Endometrium (tissue), 2 donors: ENCODE measurements around the gene TAB2.

Experiments
- FAIRE-seq: peaks from 2 replicates; lab custom pipeline; 2012; peaks lifted over from hg19 to GRCh38; lab: Jason Lieb, UNC
- donor health status: control.
- donor health status: control.

Gene TAB2, protein sequence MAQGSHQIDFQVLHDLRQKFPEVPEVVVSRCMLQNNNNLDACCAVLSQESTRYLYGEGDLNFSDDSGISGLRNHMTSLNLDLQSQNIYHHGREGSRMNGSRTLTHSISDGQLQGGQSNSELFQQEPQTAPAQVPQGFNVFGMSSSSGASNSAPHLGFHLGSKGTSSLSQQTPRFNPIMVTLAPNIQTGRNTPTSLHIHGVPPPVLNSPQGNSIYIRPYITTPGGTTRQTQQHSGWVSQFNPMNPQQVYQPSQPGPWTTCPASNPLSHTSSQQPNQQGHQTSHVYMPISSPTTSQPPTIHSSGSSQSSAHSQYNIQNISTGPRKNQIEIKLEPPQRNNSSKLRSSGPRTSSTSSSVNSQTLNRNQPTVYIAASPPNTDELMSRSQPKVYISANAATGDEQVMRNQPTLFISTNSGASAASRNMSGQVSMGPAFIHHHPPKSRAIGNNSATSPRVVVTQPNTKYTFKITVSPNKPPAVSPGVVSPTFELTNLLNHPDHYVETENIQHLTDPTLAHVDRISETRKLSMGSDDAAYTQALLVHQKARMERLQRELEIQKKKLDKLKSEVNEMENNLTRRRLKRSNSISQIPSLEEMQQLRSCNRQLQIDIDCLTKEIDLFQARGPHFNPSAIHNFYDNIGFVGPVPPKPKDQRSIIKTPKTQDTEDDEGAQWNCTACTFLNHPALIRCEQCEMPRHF

DNA sequence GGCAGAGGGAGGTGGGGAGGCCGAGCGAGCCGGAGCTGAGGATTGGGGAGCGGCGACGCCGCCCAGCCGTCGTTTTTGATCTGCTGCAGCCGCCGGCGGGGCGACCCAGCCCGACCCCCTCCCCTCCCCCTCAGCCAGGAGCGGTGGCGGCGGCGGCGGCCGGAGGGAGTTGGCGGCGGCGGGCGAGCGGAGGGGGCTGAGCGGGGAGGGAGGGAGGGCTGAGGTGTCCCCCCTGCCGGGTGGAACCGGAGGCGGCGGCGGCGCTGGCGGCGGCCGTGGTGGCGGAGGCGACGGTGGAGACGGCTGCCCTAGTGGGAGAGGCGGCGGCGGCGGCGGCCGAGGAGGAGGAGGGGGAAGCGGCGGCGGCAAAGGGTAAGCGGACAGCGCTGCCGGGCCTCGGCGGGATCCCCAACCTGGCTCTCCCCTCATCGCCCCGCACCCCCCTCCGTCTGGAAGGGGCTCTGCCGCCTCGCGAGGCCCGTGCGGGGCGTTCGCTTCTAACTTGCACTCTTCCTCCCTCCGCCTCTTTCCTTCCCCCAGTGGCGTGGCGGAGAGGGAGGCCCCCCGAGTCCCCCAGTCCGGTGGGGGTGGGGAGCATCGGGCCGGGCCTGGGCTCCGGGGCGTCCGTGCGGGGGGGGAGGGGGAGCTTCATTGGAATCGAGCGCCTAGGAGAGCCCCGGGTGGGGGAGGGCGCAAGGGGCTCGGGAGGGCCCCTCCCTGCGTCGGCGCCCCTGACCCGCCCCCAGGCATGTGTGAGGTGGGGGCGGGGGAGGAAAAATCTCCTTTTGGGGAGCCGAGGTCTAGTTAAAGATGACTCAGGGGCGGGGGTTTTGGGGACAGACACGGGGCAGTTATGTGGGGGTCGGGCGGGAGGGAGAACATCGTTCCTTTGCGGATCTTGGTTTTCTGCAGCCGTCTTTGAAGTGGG lies at the start of gene TAB2:
Gene TAB2, plus strand, starts transcription at position 69 of the 928 bp plus-strand sequence. CDS start 52,286 bp downstream, outside the sequence.
- no peak for FAIRE-seq

DNA sequence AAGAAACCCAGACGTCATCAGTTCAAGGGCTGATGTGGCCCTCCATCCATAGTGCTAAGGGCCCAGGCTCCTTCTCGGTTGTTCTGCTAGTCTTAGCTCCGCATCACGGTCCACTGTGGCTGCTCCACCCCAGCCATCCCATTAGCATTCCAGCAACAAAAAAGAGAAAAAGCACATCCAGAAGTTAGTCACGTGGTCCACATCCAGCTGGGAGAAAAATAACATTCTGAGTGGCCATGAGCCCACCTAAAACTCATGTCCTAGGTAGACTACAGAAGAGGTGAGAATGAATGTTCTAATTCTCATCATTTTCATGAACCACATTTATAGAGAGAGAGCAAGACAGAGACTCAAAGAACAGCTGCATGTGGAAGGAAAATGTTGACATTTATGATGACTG lies 49.4 kb upstream of the TAB2 start:
- FAIRE-seq = no peak

DNA sequence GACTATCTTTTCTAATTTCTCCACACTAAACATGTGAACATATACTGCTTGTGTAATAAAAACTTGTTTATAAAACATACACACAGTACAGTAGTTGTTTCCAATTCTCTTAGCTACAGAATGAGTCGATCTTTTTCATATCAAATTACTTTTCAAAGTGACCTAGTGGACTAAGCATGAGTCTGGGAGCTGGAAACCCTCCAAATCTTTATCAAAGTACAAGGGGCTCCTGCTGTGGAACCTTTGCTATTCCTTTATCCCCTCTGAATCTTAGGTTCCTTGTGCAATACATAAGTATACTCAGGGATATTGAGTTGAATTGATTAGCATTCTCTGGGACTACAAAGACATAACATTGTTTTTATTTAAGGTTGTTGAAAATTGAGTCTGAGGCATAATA lies 48.7 kb upstream of the TAB2 start:
- FAIRE-seq = no peak

DNA sequence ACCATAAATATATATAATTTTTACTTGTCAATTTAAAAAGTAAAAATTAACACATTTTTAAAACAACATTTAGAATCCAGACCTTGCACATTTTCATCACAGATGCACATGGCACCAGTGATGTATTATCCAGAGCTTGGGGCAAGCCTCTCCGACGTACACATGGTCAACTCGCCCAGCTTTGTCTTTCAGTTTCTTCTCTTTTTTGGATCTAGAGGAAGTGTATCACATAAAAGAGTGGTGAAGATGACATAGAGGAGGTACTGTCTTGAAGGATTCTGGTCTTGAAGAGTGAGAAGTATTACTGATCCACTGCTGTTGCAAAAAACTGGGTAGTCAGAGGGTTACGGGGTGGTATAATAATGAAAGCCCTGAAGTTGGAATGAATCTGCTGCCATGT lies 46.9 kb upstream of the TAB2 start:
- no peak for FAIRE-seq

DNA sequence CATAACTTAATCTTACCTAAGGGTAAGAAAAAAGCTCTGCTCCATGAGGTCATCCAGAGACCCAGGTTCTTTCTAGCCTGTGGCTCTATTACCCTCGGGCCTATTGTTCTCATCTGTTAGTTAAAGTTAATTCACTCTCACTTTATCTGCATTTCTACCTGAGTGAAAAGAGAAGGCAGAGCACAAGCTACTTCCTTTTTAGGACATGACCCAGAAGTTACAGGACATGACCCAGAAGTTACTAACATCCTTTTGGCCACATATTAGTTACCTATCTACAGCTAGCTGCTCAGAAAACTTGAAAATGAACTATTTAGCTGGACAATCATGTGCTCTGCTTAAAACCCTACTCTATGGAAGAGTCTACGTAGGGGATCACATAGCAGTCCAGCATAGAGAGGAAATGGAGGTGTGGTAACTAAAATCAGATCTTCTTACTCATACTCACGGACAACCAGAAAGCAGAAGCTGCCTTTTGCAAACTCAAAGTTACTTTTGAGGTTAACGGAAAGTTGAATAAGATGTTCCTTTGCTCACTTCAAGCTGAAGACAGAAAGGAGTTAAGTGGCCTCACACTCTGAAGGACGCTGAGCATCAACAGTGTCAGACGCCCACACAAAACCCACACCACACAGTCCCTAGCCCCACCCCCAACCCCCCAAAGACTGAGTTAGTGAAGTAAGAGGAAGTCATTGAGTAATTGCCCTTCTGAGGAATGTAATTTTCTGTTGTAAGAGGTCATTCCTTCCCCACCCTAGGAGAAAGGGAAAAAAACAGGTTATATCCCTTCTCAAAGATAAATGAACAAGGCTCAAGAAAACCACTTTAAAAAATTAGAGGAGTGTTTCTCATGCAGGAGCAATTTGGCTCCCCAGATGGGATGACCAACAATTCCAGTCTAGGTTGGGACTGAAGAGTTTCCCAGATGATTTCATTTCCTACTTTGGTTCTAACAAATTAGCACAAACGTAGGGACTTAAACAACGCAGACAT lies 45.9 kb upstream of the TAB2 start:
- no peak for FAIRE-seq

DNA sequence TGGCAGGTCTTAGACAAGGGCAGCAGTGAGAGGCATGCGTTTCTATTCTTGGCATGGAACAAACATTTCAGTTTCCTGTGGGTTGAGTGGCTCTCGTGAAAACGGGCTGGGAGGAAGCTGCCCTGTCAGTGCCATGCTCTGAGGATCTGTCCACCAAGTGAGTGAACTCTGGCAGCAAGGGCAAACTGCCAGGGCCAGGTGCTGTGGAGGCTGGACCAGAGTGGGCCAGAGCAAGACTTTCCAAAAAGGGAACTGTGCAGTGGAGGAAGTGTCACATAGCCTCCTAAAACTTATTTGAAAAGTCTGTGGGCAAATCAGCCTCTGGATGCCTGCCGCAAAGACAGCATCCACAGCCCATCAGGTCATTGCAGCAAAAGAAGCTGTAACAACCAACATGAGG lies 44.2 kb upstream of the TAB2 start:
- FAIRE-seq = no peak

DNA sequence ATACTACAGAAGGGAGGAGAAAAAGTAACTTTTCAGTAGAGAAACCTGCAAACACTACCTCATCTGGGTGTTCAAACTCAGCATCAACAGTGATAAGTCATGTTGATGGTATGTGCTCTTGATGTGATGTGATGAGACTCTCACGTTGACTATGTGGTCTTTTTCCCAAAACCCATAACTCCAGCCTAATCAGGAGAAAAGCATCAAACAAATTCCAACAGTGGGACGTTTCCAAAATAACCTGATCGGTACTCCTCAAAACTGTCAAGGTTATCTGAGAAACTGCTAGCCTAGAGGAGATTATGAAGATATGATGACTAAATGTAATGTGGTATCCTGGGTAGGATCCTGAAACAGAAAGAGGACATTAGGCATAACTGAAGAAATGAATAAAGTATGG lies 41.9 kb upstream of the TAB2 start:
- FAIRE-seq = no peak

DNA sequence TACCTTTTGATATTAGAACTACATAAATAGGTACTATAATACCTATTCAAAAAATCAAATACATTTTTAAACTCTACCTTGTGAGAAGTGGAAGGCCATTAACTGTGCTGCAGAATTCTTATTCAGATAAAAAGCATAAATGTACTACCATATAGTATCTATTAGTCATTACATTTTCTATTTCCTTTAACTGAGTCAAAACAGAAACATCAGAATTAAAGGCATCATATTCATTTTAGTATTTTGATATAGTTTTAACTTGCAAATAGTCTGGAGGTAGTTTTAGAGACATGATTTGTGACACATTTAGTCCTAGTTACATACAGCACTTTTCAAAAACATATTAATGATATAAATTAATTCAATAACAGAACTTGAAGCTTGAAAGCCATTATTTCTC lies 39.9 kb upstream of the TAB2 start:
- no peak for FAIRE-seq

DNA sequence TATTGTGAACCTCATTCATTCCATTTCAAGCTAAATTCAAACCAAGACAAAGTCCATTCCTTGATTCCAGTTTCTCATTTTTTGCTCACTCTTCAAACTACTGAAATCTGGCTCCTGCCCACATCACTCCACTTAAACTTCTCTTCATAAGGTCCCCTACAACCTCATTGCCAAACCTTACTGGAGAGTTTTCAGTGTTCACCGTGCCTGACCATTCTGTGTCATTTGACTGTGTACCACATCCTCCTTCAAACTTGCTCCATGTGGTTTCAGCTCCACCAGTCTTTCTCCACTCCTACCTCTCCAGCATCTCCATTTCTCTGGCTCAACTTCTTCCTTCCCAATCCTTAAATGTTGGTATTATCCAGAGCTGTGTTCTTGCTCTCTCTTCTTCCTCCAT lies 38.5 kb upstream of the TAB2 start:
- no peak for FAIRE-seq

DNA sequence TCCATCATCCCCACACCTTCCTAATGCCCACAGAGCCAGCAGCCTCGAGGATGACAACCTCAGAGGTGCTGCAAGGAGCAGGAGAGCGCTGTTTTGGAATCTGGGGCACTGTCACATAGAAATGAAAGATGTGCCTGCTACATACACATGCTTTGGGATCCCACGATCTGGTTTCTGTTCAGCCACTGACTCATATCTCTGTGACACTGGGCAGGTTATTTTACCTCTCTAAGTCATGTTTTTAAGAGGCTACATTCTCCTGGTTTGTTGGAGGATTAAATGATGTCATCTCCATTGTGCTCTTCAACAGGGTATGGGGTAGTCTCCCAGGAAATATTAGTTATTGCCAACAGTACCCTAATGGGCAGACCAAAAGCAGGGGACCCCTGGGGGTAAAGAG lies 32.6 kb upstream of the TAB2 start:
- no peak for FAIRE-seq

DNA sequence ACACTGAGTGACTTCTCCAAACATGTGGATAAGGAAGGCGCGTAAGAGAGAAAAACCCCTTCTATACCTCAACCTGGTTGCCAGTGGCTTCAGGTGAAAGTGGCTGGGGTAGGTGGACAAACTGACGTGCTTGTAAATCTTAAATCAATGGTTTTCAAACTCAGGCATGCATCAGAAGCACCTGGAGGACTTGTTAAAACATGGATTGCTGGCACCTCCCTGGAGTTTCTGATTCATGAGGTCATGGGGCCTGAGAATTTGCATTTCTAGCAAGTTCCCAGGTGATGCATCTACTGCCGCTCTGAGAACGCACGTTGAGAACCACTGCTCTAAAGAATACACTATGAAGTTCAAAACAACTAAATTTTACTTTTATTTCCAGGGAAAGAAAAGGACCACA lies 31.9 kb upstream of the TAB2 start:
- no peak for FAIRE-seq

DNA sequence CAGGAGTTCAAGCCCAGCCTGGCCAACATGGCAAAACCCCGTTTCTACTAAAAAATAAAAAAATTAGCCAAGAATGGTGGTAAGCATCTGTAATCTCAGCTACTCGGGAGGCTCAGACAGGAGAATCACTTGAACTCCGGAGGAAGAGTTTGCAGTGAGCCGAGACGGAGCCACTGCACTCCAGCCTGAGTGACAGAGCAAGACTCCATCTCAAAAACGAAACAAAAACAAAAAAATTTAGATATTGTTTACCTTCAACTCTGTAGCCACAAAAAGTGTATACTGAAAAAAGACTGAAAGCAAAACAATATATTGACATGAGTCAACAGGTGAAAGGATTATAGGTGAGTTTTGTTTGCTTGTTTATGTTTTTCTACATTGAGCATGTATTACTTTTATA lies 30.6 kb upstream of the TAB2 start:
- FAIRE-seq = no peak

DNA sequence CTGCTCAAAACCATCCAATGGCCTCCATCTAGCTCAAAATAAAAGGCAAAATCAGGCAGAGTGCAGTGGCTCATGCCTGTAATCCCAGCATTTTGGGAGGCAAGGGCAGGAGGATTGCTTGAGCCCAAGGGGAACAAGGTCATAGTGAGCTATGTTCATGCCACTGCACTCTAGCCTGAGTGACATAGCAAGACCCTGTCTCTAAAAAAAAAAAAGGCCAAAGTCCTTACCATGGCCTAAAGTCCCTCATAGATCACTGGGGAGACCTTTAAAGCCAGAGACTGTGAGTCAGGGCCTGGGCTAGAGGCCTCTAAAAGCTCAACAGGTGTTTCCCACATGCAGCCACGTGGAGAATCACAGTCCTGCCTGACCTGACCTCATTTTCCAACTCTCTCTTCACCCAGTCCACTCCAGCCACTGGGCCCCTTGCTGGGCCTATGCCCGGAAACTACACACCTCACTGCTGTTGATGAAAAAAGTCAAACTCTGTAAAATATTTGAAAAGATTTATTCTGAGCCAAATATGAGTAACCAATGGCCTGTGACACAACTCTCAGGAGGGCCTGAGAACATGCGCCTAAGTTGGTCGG lies 28.2 kb upstream of the TAB2 start:
- FAIRE-seq = no peak

DNA sequence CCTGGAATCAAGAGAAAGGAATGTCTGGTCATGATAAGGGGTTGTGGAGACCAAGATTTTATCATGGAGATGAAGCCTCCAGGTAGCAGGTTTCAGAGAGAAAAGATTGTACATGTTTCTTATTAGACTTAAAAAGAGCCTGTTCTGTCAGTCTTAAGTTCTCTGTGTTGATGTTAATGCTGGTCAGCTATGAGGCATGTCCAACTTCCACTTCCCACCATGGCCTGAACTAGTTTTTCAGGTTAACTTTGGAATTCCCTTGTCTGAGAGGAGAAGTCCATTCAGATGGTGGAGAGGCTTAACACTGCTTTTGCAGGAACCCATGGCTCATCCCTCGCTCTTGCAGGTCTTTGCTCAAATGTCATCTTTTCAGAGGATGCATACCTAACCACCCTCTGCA lies 27.5 kb upstream of the TAB2 start:
- FAIRE-seq = no peak

DNA sequence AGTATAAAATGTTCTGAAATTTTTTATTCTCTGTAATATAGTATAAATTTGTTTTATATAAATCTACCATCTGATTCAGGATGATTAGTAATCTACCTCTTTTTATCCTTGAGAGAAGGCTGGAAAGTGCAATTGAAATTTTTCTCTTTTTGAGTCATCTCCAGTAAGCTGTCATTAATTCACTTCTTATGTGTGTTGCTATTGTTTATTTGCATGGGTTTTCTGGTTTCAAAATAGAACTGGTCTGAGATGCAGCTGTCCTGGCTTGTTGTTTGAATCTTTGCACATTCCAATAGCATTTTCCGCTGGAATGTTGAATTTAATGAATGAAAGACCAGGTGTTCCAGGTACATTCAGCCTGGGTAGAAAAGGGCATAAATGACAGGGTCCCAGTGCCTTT lies 24.3 kb upstream of the TAB2 start:
- FAIRE-seq = no peak

DNA sequence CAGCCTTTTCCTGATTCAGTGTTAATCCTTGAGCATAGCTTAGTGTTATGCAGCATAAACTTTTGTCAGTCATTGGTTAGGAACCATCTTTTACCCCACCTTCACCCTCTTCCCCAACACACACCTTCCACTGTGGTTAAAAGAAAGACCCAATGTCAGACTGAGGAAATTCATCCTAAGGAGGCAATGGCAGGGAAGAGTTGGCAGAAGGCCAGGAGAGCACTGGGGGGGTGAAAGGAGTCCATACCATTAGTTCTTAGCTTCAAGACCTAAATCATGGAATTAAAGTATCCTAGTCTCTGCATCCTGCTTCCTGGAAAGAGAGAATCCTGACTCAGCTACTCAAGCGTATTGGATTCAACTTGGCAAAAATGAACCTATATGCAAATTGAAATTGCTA lies 16.9 kb upstream of the TAB2 start:
- FAIRE-seq = no peak

DNA sequence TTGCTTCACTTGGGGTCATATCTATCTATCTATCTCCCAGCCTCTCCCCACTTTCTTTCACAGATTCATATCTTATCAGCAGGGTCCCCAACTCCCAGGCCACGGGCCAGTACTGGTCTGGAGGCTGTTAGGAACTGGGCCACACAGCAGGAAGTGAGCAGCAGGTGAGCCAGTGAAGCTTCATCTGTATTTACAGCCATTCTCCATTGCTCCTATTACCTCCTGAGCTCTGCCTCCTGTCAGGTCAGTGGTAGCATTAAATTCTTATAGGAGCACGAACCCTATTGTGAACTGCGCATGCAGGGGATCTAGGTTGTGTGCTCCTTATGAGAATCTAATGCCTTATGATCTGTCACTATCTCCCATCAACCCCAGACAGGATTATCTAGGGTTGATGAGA lies 14.8 kb upstream of the TAB2 start:
- FAIRE-seq = no peak

DNA sequence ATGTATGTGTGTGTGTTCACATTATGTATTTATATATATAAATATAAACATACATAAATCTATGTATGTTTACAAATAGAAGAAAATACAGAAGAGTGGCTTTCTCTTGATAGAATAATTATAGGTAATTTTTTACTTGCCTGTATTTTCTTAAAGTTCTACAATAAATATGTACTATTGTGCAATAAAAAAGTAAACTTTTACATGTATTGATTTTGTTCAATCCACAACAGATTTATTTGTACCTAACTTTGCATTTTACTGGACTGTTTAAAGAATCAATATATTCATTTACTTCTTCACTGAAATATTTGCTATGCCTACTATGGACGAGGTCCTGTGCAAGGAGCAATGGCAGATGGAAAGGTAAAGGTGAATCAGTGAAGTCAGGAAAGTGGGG lies 14.0 kb upstream of the TAB2 start:
- FAIRE-seq = no peak

DNA sequence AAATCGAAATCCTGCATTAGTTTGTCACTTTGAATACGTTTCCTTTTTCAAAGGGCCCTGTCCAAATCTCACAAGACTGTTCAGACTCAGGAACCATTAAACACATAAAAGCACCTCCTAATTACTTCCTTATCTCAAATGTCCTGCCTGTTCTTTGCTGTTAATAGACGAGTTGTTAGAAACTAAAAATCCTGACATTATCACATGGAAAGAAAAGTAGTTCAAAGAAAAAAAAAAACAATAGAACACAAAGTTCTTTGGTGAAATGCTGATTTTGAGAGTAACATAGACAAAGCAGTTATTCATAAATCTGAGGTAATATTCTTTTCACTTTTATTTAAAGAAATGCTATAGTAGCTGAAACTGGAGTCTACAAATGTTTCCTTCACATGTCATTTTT lies 12.1 kb upstream of the TAB2 start:
- no peak for FAIRE-seq

DNA sequence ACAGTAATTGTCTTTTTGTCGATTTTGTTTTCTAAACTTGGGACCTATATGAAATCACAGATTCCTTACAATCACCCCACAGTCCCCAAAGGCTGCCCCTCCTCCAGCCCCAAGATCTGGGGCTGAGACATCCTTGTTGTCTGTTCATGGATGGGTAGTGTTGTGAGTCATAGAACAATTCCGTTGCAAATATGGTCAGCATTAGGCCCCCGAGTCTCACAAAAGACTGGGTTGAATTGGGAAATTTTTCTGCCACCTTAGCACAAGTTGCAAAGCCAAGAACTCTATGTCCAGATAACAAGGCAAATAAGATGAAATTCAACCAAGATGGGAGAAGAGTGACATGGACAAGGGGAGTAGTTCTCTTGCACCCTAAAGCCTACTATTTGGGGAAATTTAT lies 10.5 kb upstream of the TAB2 start:
- FAIRE-seq = no peak

DNA sequence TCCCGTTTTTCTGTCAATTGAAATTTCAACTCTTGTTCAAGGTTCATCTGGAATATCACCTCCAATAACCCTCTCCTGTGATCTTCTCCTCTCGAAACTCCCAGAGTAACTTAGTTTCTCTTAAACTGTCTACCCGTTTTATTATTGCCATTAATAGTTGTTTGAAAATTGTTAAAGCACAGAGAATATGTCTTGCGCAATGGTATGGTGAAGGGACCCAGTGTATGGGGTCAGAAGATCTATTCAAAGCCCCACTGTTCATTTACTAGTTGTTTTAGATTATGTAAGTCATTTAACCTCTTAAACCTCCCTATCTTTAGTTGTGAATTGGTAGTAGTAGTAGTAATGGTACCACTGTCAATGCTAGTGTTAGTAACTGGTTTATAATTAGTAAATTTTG lies 6.2 kb upstream of the TAB2 start:
- no peak for FAIRE-seq
